ENCODE results near the gene CCNQ.

CCNQ gene

DNA sequence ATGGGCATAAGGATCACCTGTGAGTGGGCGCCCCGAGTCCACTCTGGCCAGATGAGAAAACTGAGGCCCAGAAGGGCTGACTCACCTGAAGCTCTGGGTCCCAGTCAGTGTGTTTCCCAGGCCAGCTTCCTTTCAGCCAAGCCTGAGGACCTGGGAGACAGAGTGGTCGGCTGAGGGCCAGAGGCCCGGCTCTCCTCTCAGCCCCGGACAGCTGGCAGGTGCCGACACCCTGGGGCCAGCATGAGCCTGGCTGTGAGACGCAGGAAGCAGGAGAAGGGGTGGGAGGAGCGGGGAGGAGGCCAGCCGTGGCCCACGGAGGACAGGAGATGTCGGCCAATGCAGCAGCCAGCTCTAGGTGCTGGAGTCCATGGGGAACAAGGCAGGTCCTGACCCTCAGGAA is 52.6 kb downstream of the CCNQ start:
- no peak overlapping the region for H3K4me3 ChIP-seq (ENCODE audit: low read depth, low read length)
- CTCF ChIA-PET = interaction anchor here (0.5 to 1.7 kb wide), 3 partner anchors 8 to 122 kb away, joined by 3 to 10 read pairs (median 5); no protein-coding TSS in a partner anchor
- H3K9me3 ChIP-seq (ENCODE audit: control insufficient read depth, insufficient read depth, low read depth, low read length) = no peaks in the 10 kb centered on the region
- H3K4me1 ChIP-seq (ENCODE audit: control insufficient read depth, insufficient read depth, low read length) = no peaks in the 10 kb centered on the region
- TF ChIP-seq ZNF549 (tag by site-specific recombination; IDR thresholded peaks at IDR 0.05) (no peak), ZNF664 (tag by site-specific recombination; IDR thresholded peaks at IDR 0.05) (no peak), ZNF248 (tag by site-specific recombination; IDR thresholded peaks at IDR 0.05) (no peak), ZXDB (tag by site-specific recombination; IDR thresholded peaks at IDR 0.05) (no peak), ZNF138 (tag by site-specific recombination; IDR thresholded peaks at IDR 0.05; ENCODE audit: borderline replicate concordance) (no peak), ZNF132 (tag by site-specific recombination; IDR thresholded peaks at IDR 0.05; ENCODE audit: borderline replicate concordance) (no peak), ZNF555 (tag by site-specific recombination; conservative IDR thresholded peaks at IDR 0.05) (no peak), ZNF146 (tag by site-specific recombination; IDR thresholded peaks at IDR 0.05) (no peak), ZNF785 (tag by site-specific recombination; IDR thresholded peaks at IDR 0.05) (no peak), ZNF792 (tag by site-specific recombination; IDR thresholded peaks at IDR 0.05) (no peak), ZNF19 (tag by site-specific recombination; IDR thresholded peaks at IDR 0.05; ENCODE audit: low read depth) (no peak)
- TF ChIP-seq, protein P1, sequence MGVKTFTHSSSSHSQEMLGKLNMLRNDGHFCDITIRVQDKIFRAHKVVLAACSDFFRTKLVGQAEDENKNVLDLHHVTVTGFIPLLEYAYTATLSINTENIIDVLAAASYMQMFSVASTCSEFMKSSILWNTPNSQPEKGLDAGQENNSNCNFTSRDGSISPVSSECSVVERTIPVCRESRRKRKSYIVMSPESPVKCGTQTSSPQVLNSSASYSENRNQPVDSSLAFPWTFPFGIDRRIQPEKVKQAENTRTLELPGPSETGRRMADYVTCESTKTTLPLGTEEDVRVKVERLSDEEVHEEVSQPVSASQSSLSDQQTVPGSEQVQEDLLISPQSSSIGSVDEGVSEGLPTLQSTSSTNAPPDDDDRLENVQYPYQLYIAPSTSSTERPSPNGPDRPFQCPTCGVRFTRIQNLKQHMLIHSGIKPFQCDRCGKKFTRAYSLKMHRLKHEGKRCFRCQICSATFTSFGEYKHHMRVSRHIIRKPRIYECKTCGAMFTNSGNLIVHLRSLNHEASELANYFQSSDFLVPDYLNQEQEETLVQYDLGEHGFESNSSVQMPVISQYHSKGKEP (tag by site-specific recombination; IDR thresholded peaks at IDR 0.05) = no peak
- TF ChIP-seq, protein P2, sequence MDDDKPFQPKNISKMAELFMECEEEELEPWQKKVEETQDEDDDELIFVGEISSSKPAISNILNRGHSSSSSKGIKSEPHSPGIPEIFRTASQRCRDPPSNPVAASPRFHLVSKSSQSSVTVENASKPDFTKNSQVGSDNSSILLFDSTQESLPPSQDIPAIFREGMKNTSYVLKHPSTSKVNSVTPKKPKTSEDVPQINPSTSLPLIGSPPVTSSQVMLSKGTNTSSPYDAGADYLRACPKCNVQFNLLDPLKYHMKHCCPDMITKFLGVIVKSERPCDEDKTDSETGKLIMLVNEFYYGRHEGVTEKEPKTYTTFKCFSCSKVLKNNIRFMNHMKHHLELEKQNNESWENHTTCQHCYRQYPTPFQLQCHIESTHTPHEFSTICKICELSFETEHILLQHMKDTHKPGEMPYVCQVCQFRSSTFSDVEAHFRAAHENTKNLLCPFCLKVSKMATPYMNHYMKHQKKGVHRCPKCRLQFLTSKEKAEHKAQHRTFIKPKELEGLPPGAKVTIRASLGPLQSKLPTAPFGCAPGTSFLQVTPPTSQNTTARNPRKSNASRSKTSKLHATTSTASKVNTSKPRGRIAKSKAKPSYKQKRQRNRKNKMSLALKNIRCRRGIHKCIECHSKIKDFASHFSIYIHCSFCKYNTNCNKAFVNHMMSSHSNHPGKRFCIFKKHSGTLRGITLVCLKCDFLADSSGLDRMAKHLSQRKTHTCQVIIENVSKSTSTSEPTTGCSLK (tag by site-specific recombination; IDR thresholded peaks at IDR 0.05) = no peak
- TF ChIP-seq, protein P3, sequence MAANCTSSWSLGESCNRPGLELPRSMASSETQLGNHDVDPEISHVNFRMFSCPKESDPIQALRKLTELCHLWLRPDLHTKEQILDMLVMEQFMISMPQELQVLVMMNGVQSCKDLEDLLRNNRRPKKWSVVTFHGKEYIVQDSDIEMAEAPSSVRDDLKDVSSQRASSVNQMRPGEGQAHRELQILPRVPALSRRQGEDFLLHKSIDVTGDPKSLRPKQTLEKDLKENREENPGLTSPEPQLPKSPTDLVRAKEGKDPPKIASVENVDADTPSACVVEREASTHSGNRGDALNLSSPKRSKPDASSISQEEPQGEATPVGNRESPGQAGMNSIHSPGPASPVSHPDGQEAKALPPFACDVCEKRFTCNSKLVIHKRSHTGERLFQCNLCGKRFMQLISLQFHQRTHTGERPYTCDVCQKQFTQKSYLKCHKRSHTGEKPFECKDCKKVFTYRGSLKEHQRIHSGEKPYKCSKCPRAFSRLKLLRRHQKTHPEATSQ (tag by site-specific recombination; IDR thresholded peaks at IDR 0.05) = no peak
- TF ChIP-seq, protein P4, sequence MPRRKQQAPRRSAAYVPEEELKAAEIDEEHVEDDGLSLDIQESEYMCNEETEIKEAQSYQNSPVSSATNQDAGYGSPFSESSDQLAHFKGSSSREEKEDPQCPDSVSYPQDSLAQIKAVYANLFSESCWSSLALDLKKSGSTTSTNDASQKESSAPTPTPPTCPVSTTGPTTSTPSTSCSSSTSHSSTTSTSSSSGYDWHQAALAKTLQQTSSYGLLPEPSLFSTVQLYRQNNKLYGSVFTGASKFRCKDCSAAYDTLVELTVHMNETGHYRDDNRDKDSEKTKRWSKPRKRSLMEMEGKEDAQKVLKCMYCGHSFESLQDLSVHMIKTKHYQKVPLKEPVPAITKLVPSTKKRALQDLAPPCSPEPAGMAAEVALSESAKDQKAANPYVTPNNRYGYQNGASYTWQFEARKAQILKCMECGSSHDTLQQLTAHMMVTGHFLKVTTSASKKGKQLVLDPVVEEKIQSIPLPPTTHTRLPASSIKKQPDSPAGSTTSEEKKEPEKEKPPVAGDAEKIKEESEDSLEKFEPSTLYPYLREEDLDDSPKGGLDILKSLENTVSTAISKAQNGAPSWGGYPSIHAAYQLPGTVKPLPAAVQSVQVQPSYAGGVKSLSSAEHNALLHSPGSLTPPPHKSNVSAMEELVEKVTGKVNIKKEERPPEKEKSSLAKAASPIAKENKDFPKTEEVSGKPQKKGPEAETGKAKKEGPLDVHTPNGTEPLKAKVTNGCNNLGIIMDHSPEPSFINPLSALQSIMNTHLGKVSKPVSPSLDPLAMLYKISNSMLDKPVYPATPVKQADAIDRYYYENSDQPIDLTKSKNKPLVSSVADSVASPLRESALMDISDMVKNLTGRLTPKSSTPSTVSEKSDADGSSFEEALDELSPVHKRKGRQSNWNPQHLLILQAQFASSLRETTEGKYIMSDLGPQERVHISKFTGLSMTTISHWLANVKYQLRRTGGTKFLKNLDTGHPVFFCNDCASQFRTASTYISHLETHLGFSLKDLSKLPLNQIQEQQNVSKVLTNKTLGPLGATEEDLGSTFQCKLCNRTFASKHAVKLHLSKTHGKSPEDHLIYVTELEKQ (tag by site-specific recombination; IDR thresholded peaks at IDR 0.05; ENCODE audit: borderline replicate concordance) = no peak
- POLR2A ChIA-PET = no interaction called here
- H3K36me3 ChIP-seq (ENCODE audit: control insufficient read depth in 2 of 2, insufficient read depth in 1 of 2, low read length in 2 of 2) = no peaks in the 10 kb centered on the region
- H3K27ac ChIP-seq (ENCODE audit: extremely low read depth, low read depth, low read length) = no peak overlapping the region

DNA sequence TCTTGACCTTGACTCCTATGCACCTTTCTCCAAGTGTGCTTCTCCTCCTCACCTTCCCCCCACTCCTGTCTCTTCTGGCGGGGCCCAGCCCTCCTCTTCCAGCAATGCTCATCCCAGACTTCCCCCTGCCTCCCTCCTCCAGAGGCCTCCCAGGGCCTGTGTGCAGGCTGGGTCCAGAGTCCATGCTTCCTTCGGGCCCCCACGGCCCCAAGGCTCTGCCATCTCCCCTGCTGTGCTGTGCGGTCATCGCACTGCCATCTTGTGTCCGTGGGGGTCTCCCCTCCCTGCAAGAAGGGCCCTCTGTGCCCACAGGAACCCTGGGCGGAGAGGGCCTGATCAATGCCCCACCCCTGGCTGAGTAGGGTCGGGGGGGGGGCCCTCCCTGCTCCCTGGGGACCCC is 54.2 kb downstream of the CCNQ start:
- no peaks in the 10 kb centered on the region for H3K36me3 ChIP-seq (ENCODE audit: control insufficient read depth in 2 of 2, insufficient read depth in 1 of 2, low read length in 2 of 2)
- H3K27ac ChIP-seq (ENCODE audit: extremely low read depth, low read depth, low read length) = no peak overlapping the region
- ChIA-PET CTCF (interaction anchor here (1.5 kb wide), 1 partner anchor 37 kb away, joined by 4 read pairs; no protein-coding TSS in a partner anchor), POLR2A (no interaction called here)
- no peak overlapping the region for H3K4me3 ChIP-seq (ENCODE audit: low read depth, low read length)
- no peaks in the 10 kb centered on the region for H3K4me1 ChIP-seq (ENCODE audit: control insufficient read depth, insufficient read depth, low read length)
- peak; percentile 86 for TF ChIP-seq GLIS1 (tag by site-specific recombination; IDR thresholded peaks at IDR 0.05)
- TF ChIP-seq ZIC2 (tag by site-specific recombination; IDR thresholded peaks at IDR 0.05) = peak; percentile 38
- TF ChIP-seq, protein P5, sequence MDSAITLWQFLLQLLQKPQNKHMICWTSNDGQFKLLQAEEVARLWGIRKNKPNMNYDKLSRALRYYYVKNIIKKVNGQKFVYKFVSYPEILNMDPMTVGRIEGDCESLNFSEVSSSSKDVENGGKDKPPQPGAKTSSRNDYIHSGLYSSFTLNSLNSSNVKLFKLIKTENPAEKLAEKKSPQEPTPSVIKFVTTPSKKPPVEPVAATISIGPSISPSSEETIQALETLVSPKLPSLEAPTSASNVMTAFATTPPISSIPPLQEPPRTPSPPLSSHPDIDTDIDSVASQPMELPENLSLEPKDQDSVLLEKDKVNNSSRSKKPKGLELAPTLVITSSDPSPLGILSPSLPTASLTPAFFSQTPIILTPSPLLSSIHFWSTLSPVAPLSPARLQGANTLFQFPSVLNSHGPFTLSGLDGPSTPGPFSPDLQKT (IDR thresholded peaks at IDR 0.05; ENCODE audit: borderline replicate concordance, low read depth, low read length) = no peak
- TF ChIP-seq EGR2 (tag by site-specific recombination; IDR thresholded peaks at IDR 0.05; ENCODE audit: low read depth) = no peak
- H3K9me3 ChIP-seq (ENCODE audit: control insufficient read depth, insufficient read depth, low read depth, low read length) = no peaks in the 10 kb centered on the region
